Neural crest cell (in vitro differentiated cells): ENCODE measurements around the gene CDKL4. TPM values are rescaled to one million over a fixed set of nuclear protein-coding genes. Genes with fewer than 3 reads are reported as not detected.

Experiments used
- DNase-seq: peaks from one replicate; pipeline ENCODE4 v3.0.0; 2021; ENCODE audit warnings: low read depth, mixed read lengths, low spot score
- H3K27ac Mint-ChIP-seq: one replicate; pipeline ENCODE4 v1.8.0; 2021; ENCODE audit warnings: mild to moderate bottlenecking, mixed read lengths; ENCODE audit not compliant: unreplicated experiment
- H3K27me3 Mint-ChIP-seq: 2 replicates; pipeline ENCODE4 v1.8.0; 2021; ENCODE audit warnings: low read depth, mild to moderate bottlenecking, mixed read lengths
- H3K36me3 Mint-ChIP-seq: 2 replicates; pipeline ENCODE4 v1.8.0; 2021; ENCODE audit warnings: low read depth, mild to moderate bottlenecking, mixed read lengths
- H3K4me1 Mint-ChIP-seq: 2 replicates; pipeline ENCODE4 v1.8.0; 2021; ENCODE audit warnings: mixed read lengths
- H3K4me3 Mint-ChIP-seq: one replicate; pipeline ENCODE4 v1.8.0; 2021; ENCODE audit warnings: mild to moderate bottlenecking, mixed read lengths
- H3K9me3 Mint-ChIP-seq: 2 replicates; pipeline ENCODE4 v1.8.0; 2021; ENCODE audit warnings: mixed read lengths
- CTCF ChIP-seq: fragments of 200-600 bp; sonication (generic); conservative IDR thresholded peaks from 2 replicates; pipeline ENCODE4 v1.5.0; 2021; ENCODE audit warnings: antibody characterized with exemption, mild to moderate bottlenecking
- total RNA-seq: library from RNA; stranded (reverse); gene quantifications from 2 replicates; pipeline ENCODE4 v1.2.1, GENCODE V29; 2021

CDKL4 gene
- total RNA-seq, 1 donor from 2014 or later: 0.75 TPM

- Mint-ChIP-seq H3K27me3 (no peaks in the 10 kb centered on the region), H3K27ac (no peak overlapping the region), H3K4me3 (no peak overlapping the region), H3K36me3 (peaks cover 22% of the 10 kb centered on the region), H3K4me1 (no peaks in the 10 kb centered on the region), H3K9me3 (no peaks in the 10 kb centered on the region)
- no peak for TF ChIP-seq CTCF
- no peak for DNase-seq
Observed at GRCh38 chr2:39275016-39275415, 31.2 kb upstream of the CDKL4 start.

- peaks cover 11% of the 10 kb centered on the region for H3K36me3 Mint-ChIP-seq
- no peak overlapping the region for H3K27ac Mint-ChIP-seq
- H3K4me1 Mint-ChIP-seq: no peaks in the 10 kb centered on the region
- DNase-seq: no peak
- H3K4me3 Mint-ChIP-seq: no peak overlapping the region
- no peaks in the 10 kb centered on the region for H3K27me3 Mint-ChIP-seq
- no peaks in the 10 kb centered on the region for H3K9me3 Mint-ChIP-seq
- TF ChIP-seq CTCF: no peak
Observed at GRCh38 chr2:39269941-39270340, 26.2 kb upstream of the CDKL4 start.

GRCh38 chr2:39266916-39267434 lies 23.2 kb upstream of the CDKL4 start:
- no peaks in the 10 kb centered on the region for H3K9me3 Mint-ChIP-seq
- H3K4me1 Mint-ChIP-seq: no peaks in the 10 kb centered on the region
- no peak for DNase-seq

GRCh38 chr2:39266139-39266805 lies 22.5 kb upstream of the CDKL4 start:
- Mint-ChIP-seq H3K27me3 (no peaks in the 10 kb centered on the region), H3K4me1 (no peaks in the 10 kb centered on the region), H3K27ac (no peak overlapping the region), H3K9me3 (no peaks in the 10 kb centered on the region), H3K36me3 (peaks cover 11% of the 10 kb centered on the region), H3K4me3 (no peak overlapping the region)
- TF ChIP-seq CTCF: no peak
- DNase-seq: no peak

More at GRCh38 chr2:39266916-39267434, 23.2 kb upstream of the CDKL4 start:
- Mint-ChIP-seq H3K4me3 (no peak overlapping the region), H3K27me3 (no peaks in the 10 kb centered on the region), H3K36me3 (peaks cover 11% of the 10 kb centered on the region), H3K27ac (no peak overlapping the region)
- no peak for TF ChIP-seq CTCF

GRCh38 chr2:39265315-39265714 lies 21.5 kb upstream of the CDKL4 start:
- Mint-ChIP-seq H3K4me1 (no peaks in the 10 kb centered on the region), H3K27me3 (no peaks in the 10 kb centered on the region), H3K27ac (no peak overlapping the region), H3K36me3 (peaks cover 13% of the 10 kb centered on the region), H3K4me3 (no peak overlapping the region), H3K9me3 (no peaks in the 10 kb centered on the region)
- no peak for DNase-seq
- TF ChIP-seq CTCF: no peak
